IMR-90 (cell line): Measurements from ENCODE around the gene GPRC5D. TPM values are rescaled to one million over a fixed set of nuclear protein-coding genes. Genes with fewer than 3 reads are reported as not detected.

Source experiments
- ATAC-seq: fragments of 200-7000 bp; cut with Tn5 transposase; 2 replicates; pipeline ENCODE4 v1.9.1; 2020; ENCODE audit warnings: low read depth, mild to moderate bottlenecking, moderate library complexity
- BruUV-seq: library from RNA; stranded (reverse); fragments of 400-500 nt; replicated peaks from 2 replicates; lab custom pipeline; 2021; lab: Mats Ljungman, UMichigan
- CTCF ChIA-PET: fragments of 300-600 bp; formaldehyde crosslinking; extraction: SDS; loops from one replicate; lab custom pipeline; 2021; ENCODE audit warnings: antibody characterized with exemption; lab: Yijun Ruan, JAX
- POLR2A ChIA-PET: fragments of 300-600 bp; sonication (Branson Sonifier 250); formaldehyde crosslinking; loops from one replicate; lab custom pipeline; 2022; ENCODE audit warnings: antibody characterized with exemption; ENCODE audit not compliant: unreplicated experiment; lab: Charles Lee
- DNase-seq: peaks from one replicate; pipeline ENCODE4 v3.0.0; 2013
- H2AFZ ChIP-seq: replicated peaks from 2 replicates; pipeline ENCODE3; 2013; ENCODE audit warnings: low read length, mild to moderate bottlenecking; ENCODE audit not compliant: poor library complexity
- H2AK5ac ChIP-seq: 2 replicates; pipeline ENCODE4 v1.6.1; 2013; ENCODE audit warnings: low read depth, low read length, inconsistent platforms
- H2AK9ac ChIP-seq: replicated peaks from 2 replicates; pipeline ENCODE3; 2013; ENCODE audit warnings: mild to moderate bottlenecking, low read depth, low read length, moderate library complexity; ENCODE audit not compliant: poor library complexity
- H2BK120ac ChIP-seq: 2 replicates; pipeline ENCODE4 v1.6.1; 2013; ENCODE audit warnings: low read depth, low read length, inconsistent platforms
- H2BK15ac ChIP-seq: 3 replicates; pipeline ENCODE4 v1.6.1; 2013; ENCODE audit warnings: low read depth, low read length, inconsistent platforms
- H2BK20ac ChIP-seq: 2 replicates; pipeline ENCODE4 v1.6.1; 2013; ENCODE audit warnings: low read depth, mild to moderate bottlenecking, inconsistent platforms, low read length, moderate library complexity
- H2BK5ac ChIP-seq: 2 replicates; pipeline ENCODE4 v1.6.1; 2013; ENCODE audit warnings: mild to moderate bottlenecking, low read depth, low read length, inconsistent platforms; ENCODE audit not compliant: poor library complexity, severe bottlenecking
- H3K14ac ChIP-seq: replicated peaks from 2 replicates; pipeline ENCODE4 v1.6.1; 2013; ENCODE audit warnings: low read depth, low read length, inconsistent platforms
- H3K18ac ChIP-seq: 2 replicates; pipeline ENCODE4 v1.6.1; 2013; ENCODE audit warnings: low read depth, low read length, control low read depth
- H3K23ac ChIP-seq: 2 replicates; pipeline ENCODE4 v1.6.1; 2013; ENCODE audit warnings: low read depth, low read length, inconsistent platforms
- H3K27ac ChIP-seq: 2 replicates; pipeline ENCODE4 v1.5.1; 2013; ENCODE audit warnings: mild to moderate bottlenecking, control low read depth, low read length; ENCODE audit not compliant: insufficient read depth
- H3K27me3 ChIP-seq: 2 replicates; pipeline ENCODE4 v1.6.1; 2013; ENCODE audit warnings: low read length; ENCODE audit not compliant: control insufficient read depth, insufficient read depth
- H3K36me3 ChIP-seq: 2 replicates; pipeline ENCODE4 v1.6.1; 2013; ENCODE audit warnings: low read length, mixed read lengths; ENCODE audit not compliant: control insufficient read depth, insufficient read depth
- H3K4ac ChIP-seq: 2 replicates; pipeline ENCODE4 v1.6.1; 2013; ENCODE audit warnings: low read depth, low read length, inconsistent platforms
- H3K4me1 ChIP-seq: 2 replicates; pipeline ENCODE4 v1.6.1; 2013; ENCODE audit warnings: low read length, mixed read lengths; ENCODE audit not compliant: control insufficient read depth, insufficient read depth
- H3K4me2 ChIP-seq: 2 replicates; pipeline ENCODE4 v1.6.1; 2013; ENCODE audit warnings: low read depth, mild to moderate bottlenecking, control low read depth, low read length, moderate library complexity
- H3K4me3 ChIP-seq: 2 replicates; pipeline ENCODE4 v1.5.1; 2013; ENCODE audit warnings: low read depth, mild to moderate bottlenecking, control low read depth, low read length, moderate library complexity; ENCODE audit not compliant: insufficient read depth
- H3K56ac ChIP-seq: 2 replicates; pipeline ENCODE4 v1.6.1; 2013; ENCODE audit warnings: low read length, inconsistent platforms; ENCODE audit not compliant: insufficient read depth; ENCODE audit errors: extremely low read depth
- H3K79me1 ChIP-seq, 2 experiments: 2 replicates each; pipeline ENCODE4 v1.6.1; 2013; ENCODE audit warnings: low read length in 2 of 2, inconsistent platforms in 1 of 2, low read depth in 1 of 2
- H3K9ac ChIP-seq: 2 replicates; pipeline ENCODE4 v1.6.1; 2013; ENCODE audit warnings: low read depth, low read length, control low read depth
- H3K9me1 ChIP-seq: 2 replicates; pipeline ENCODE4 v1.6.1; 2013; ENCODE audit warnings: low read length, inconsistent platforms; ENCODE audit not compliant: insufficient read depth
- H3K9me3 ChIP-seq: 2 replicates; pipeline ENCODE4 v1.6.1; 2013; ENCODE audit warnings: low read length; ENCODE audit not compliant: control insufficient read depth, insufficient read depth
- H4K20me1 ChIP-seq: 2 replicates; pipeline ENCODE4 v1.6.1; 2013; ENCODE audit warnings: low read length, inconsistent platforms; ENCODE audit not compliant: insufficient read depth
- H4K5ac ChIP-seq: 2 replicates; pipeline ENCODE4 v1.6.1; 2013; ENCODE audit warnings: mild to moderate bottlenecking, low read depth, low read length, control low read depth
- H4K8ac ChIP-seq, 2 experiments: 2 replicates each; pipeline ENCODE4 v1.6.1; 2013; ENCODE audit warnings: low read depth in 2 of 2, low read length in 2 of 2, control low read depth in 1 of 2, inconsistent platforms in 1 of 2
- H4K91ac ChIP-seq: 2 replicates; pipeline ENCODE4 v1.6.1; 2013; ENCODE audit warnings: low read depth, low read length, inconsistent platforms; ENCODE audit not compliant: insufficient read depth
- BHLHE40 ChIP-seq: fragments of 150-350 bp; IDR thresholded peaks from 2 replicates; pipeline ENCODE4 v1.6.1; 2016; ENCODE audit warnings: mild to moderate bottlenecking, low read depth, low read length
- CEBPB ChIP-seq: IDR thresholded peaks from 2 replicates; pipeline ENCODE4 v1.6.1; 2012; ENCODE audit warnings: low read depth, low read length, improper control_type of control experiment
- CHD1 ChIP-seq: IDR thresholded peaks from 2 replicates; pipeline ENCODE4 v1.6.1; 2012; ENCODE audit warnings: low read depth, low read length, improper control_type of control experiment
- FOS ChIP-seq: fragments of 150-350 bp; IDR thresholded peaks from 2 replicates; pipeline ENCODE4 v1.6.1; 2016; ENCODE audit warnings: low read depth, low read length
- MAFK ChIP-seq: IDR thresholded peaks from 2 replicates; pipeline ENCODE4 v1.6.1; 2012; ENCODE audit warnings: low read depth, low read length, improper control_type of control experiment
- MAZ ChIP-seq: IDR thresholded peaks from 2 replicates; pipeline ENCODE4 v1.6.1; 2012; ENCODE audit warnings: low read depth, mild to moderate bottlenecking, low read length, improper control_type of control experiment, moderate library complexity, borderline replicate concordance
- MXI1 ChIP-seq: IDR thresholded peaks from 2 replicates; pipeline ENCODE4 v1.6.1; 2012; ENCODE audit warnings: low read depth, mild to moderate bottlenecking, low read length, moderate library complexity, borderline replicate concordance
- NFE2L2 ChIP-seq: fragments of 150-350 bp; IDR thresholded peaks from 2 replicates; pipeline ENCODE4 v1.6.1; 2016; ENCODE audit warnings: low read depth, mild to moderate bottlenecking, low read length
- POLR2A ChIP-seq: IDR thresholded peaks from 2 replicates; pipeline ENCODE4 v1.6.1; 2012; ENCODE audit warnings: mild to moderate bottlenecking, low read depth, low read length
- RAD21 ChIP-seq: IDR thresholded peaks from 2 replicates; pipeline ENCODE4 v1.6.1; 2012; ENCODE audit warnings: low read length, improper control_type of control experiment
- RCOR1 ChIP-seq: IDR thresholded peaks from 2 replicates; pipeline ENCODE4 v1.6.1; 2012; ENCODE audit warnings: mild to moderate bottlenecking, low read length, improper control_type of control experiment; ENCODE audit not compliant: insufficient replicate concordance
- RFX5 ChIP-seq: IDR thresholded peaks from 2 replicates; pipeline ENCODE4 v1.8.0; 2012; ENCODE audit warnings: low read depth, mild to moderate bottlenecking, low read length, moderate library complexity
- SMC3 ChIP-seq: fragments of 150-350 bp; IDR thresholded peaks from 2 replicates; pipeline ENCODE4 v1.6.1; 2016; ENCODE audit warnings: low read depth, mild to moderate bottlenecking, antibody characterized with exemption, low read length, moderate library complexity
- WGBS, 2 experiments: methylation state at CpG; one replicate each; pipeline versions ENCODE4 v1.1.5 to v1.1.7; 2013; ENCODE audit warnings: missing lambda C conversion rate in 2 of 2; ENCODE audit not compliant: insufficient read length in 1 of 2; ENCODE audit errors: extremely low coverage in 2 of 2; 5-methylcytosine and 5-hydroxymethylcytosine counted together
- dilution Hi-C: fragments of 300-500 bp; cut with HindIII; formaldehyde crosslinking; loops from one replicate; pipeline ENCODE4 v1.14.3; 2018; ENCODE audit warnings: low sequenced_read_pairs; ENCODE audit not compliant: unreplicated experiment
- in situ Hi-C: fragments of 300-500 bp; cut with MboI; formaldehyde crosslinking; loops from 3 replicates; pipeline ENCODE4 v1.14.3; 2019; ENCODE audit warnings: low sequenced_read_pairs, inconsistent platforms, mixed read lengths
- intact Hi-C: fragments of 100-400 bp; cut with micrococcal nuclease; formaldehyde crosslinking; loops from 2 replicates; pipeline ENCODE4 v1.10.0; 2022
- polyA plus RNA-seq, 3 experiments: library from polyadenylated mRNA; depleted of rRNA; stranded (reverse); fragments of >200 nt; gene quantifications; 2 replicates each; pipeline ENCODE4 v1.2.3, GENCODE V29; 2012; ENCODE audit warnings: low replicate concordance in 1 of 3
- total RNA-seq: library from RNA; depleted of rRNA; stranded (reverse); fragments of >200 nt; gene quantifications from 2 replicates; pipeline ENCODE4 v1.2.3, GENCODE V29; 2012
- TF ChIP-seq, protein P1 (sequence below): fragments of 150-350 bp; IDR thresholded peaks from 2 replicates; pipeline ENCODE4 v1.6.1; 2016; ENCODE audit warnings: low read depth, mild to moderate bottlenecking, low read length, moderate library complexity, borderline replicate concordance
- TF ChIP-seq, protein P2 (sequence below): fragments of 150-350 bp; IDR thresholded peaks from 2 replicates; pipeline ENCODE4 v1.6.1; 2017; ENCODE audit warnings: mild to moderate bottlenecking, antibody characterized with exemption, low read length, low read depth
- TF ChIP-seq, protein P3 (sequence below): conservative IDR thresholded peaks from 2 replicates; pipeline ENCODE4 v1.5.1; 2012; ENCODE audit warnings: mild to moderate bottlenecking, low read depth, low read length, improper control_type of control experiment

Gene GPRC5D
- total and polyA plus RNA-seq, 2 of the 4 experiments (the other 2 are of a cell fraction), result not detected

DNA sequence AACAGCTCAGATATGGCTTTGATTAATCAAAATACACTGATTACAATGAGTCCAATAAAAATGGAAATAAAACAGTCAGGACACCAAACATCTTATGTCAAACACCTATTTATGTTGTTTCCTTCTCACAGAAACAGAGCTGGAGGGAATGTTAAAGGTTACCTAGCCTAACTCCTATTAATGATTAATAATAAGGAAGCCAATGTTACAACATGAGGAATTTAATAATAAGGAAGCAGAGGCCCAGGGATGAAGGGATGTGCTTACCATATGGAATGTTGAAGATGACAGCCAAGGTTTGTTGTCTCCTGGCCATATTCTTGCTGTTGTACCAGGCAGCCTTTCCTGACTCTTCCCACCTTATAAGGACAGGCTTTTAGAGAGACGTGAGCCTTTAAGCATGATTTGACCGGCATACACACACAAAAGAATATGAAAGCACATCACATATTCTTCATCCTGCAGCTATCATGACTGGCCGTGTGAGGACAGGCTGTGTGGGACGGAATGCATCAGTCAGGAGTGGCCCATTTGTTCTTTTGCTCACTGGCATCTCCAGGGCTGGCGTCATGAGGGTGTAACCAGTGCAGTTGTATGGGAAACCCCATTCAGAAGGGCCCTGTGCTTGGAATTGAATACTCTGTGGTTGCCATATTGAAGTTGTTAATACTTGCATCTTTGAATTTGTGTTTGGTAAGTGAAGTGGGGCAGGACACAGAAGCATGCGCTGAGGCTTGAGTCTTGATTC is 3.1 kb upstream of the GPRC5D start:
- H3K4me1 ChIP-seq, result no peaks in the 10 kb centered on the region
- peak overlapping the region; percentile 19 for H2AK9ac ChIP-seq
- no peak overlapping the region for H4K91ac ChIP-seq
- TF ChIP-seq, protein P1, sequence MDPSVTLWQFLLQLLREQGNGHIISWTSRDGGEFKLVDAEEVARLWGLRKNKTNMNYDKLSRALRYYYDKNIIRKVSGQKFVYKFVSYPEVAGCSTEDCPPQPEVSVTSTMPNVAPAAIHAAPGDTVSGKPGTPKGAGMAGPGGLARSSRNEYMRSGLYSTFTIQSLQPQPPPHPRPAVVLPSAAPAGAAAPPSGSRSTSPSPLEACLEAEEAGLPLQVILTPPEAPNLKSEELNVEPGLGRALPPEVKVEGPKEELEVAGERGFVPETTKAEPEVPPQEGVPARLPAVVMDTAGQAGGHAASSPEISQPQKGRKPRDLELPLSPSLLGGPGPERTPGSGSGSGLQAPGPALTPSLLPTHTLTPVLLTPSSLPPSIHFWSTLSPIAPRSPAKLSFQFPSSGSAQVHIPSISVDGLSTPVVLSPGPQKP, result no peak
- TF ChIP-seq FOS (no peak), MAFK (no peak), RFX5 (no peak), CEBPB (no peak), SMC3 (no peak), NFE2L2 (no peak), BHLHE40 (no peak), MXI1 (no peak), MAZ (no peak), POLR2A (no peak), CHD1 (no peak), RAD21 (no peak), RCOR1 (no peak)
- TF ChIP-seq, protein P2, sequence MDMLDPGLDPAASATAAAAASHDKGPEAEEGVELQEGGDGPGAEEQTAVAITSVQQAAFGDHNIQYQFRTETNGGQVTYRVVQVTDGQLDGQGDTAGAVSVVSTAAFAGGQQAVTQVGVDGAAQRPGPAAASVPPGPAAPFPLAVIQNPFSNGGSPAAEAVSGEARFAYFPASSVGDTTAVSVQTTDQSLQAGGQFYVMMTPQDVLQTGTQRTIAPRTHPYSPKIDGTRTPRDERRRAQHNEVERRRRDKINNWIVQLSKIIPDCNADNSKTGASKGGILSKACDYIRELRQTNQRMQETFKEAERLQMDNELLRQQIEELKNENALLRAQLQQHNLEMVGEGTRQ, result no peak
- TF ChIP-seq, protein P3, sequence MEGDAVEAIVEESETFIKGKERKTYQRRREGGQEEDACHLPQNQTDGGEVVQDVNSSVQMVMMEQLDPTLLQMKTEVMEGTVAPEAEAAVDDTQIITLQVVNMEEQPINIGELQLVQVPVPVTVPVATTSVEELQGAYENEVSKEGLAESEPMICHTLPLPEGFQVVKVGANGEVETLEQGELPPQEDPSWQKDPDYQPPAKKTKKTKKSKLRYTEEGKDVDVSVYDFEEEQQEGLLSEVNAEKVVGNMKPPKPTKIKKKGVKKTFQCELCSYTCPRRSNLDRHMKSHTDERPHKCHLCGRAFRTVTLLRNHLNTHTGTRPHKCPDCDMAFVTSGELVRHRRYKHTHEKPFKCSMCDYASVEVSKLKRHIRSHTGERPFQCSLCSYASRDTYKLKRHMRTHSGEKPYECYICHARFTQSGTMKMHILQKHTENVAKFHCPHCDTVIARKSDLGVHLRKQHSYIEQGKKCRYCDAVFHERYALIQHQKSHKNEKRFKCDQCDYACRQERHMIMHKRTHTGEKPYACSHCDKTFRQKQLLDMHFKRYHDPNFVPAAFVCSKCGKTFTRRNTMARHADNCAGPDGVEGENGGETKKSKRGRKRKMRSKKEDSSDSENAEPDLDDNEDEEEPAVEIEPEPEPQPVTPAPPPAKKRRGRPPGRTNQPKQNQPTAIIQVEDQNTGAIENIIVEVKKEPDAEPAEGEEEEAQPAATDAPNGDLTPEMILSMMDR, result no peak
- POLR2A ChIA-PET, result no interaction called here
- H3K36me3 ChIP-seq, result no peaks in the 10 kb centered on the region
- ATAC-seq (no peak), DNase-seq (no peak)
- no peak overlapping the region for H3K4me3 ChIP-seq
- H3K4me2 ChIP-seq, result no peak overlapping the region
- H3K23ac ChIP-seq, result no peak overlapping the region
- H2BK20ac ChIP-seq, result no peak overlapping the region
- H3K27ac ChIP-seq, result no peak overlapping the region
- H4K8ac ChIP-seq, result no peak overlapping the region
- H3K14ac ChIP-seq, result no peak overlapping the region
- no peak overlapping the region for H2BK120ac ChIP-seq
- CTCF ChIA-PET, result no interaction called here
- H3K9me1 ChIP-seq, result no peaks in the 10 kb centered on the region
- WGBS, 2 experiments, result 81% methylated on average over 3 of the region's 6 CpGs; no CpG with 5 or more reads in 1 of the 2 experiments
- no peaks in the 10 kb centered on the region for H3K27me3 ChIP-seq
- H2AK5ac ChIP-seq, result no peak overlapping the region
- H3K9ac ChIP-seq, result no peak overlapping the region
- no peaks in the 10 kb centered on the region for H4K20me1 ChIP-seq
- H3K56ac ChIP-seq, result peak overlapping the region; percentile 15; the same call in 1 of the 2 replicates
- no TSS peak for BruUV-seq
- no peaks in the 10 kb centered on the region for H3K79me1 ChIP-seq
- dilution Hi-C loops (no loop called here), in situ Hi-C loops (no loop called here), intact Hi-C loops (no loop called here)
- H3K9me3 ChIP-seq, result no peaks in the 10 kb centered on the region
- no peak overlapping the region for H3K18ac ChIP-seq
- no peak overlapping the region for H2BK5ac ChIP-seq
- no peak overlapping the region for H4K5ac ChIP-seq
- no peak overlapping the region for H2BK15ac ChIP-seq
- no peak overlapping the region for H3K4ac ChIP-seq
- H2AFZ ChIP-seq, result no peak overlapping the region
